GM12878 (cell line): ENCODE data around the gene DIP2C. TPM values are rescaled to one million over a fixed set of nuclear protein-coding genes. Genes with fewer than 3 reads are reported as not detected.

Experiments
- ATAC-seq: fragments of 200-7000 bp; cut with Tn5 transposase; 3 replicates; pipeline ENCODE4 v1.9.1; 2020; ENCODE audit warnings: mild to moderate bottlenecking, moderate library complexity
- BruUV-seq: library from RNA; stranded (reverse); fragments of 400-500 nt; replicated peaks from 2 replicates; lab custom pipeline; 2021; lab: Mats Ljungman, UMichigan
- CTCF ChIA-PET: fragments of 300-600 bp; sonication (Branson Sonifier 250); formaldehyde crosslinking; extraction: SDS; loops from one replicate; lab custom pipeline; 2021; ENCODE audit warnings: inconsistent platforms; lab: Yijun Ruan, JAX
- POLR2A ChIA-PET: fragments of 350-600 bp; formaldehyde crosslinking; extraction: SDS; loops from one replicate; lab custom pipeline; 2021; ENCODE audit warnings: inconsistent platforms; lab: Charles Lee
- RAD21 ChIA-PET: fragments of 300-600 bp; sonication (Branson Sonifier 250); formaldehyde crosslinking; loops from one replicate; lab custom pipeline; 2023; ENCODE audit warnings: antibody characterized with exemption; ENCODE audit not compliant: unreplicated experiment; lab: Charles Lee
- SMC1A ChIA-PET: fragments of 300-600 bp; sonication (Branson Sonifier 250); formaldehyde crosslinking; loops from one replicate; lab custom pipeline; 2023; ENCODE audit not compliant: unreplicated experiment, uncharacterized antibody; lab: Charles Lee
- DNase-seq: peaks from one replicate; pipeline ENCODE4 v3.0.0-alpha.2; 2011; ENCODE audit warnings: low read depth, low spot score
- FAIRE-seq: peaks from 3 replicates; lab custom pipeline; 2011; peaks lifted over from hg19 to GRCh38; lab: Jason Lieb, UNC
- H2AFZ ChIP-seq: 2 replicates; pipeline ENCODE4 v1.6.0; 2011; ENCODE audit warnings: low read depth, low read length, control low read depth; ENCODE audit not compliant: control insufficient read depth
- H3K27ac ChIP-seq: 2 replicates; pipeline ENCODE4 v1.5.1; 2011; ENCODE audit warnings: control low read depth; ENCODE audit not compliant: control insufficient read depth, insufficient read depth
- H3K27me3 ChIP-seq, 2 experiments: replicated peaks in 1 of 2; 2 replicates each; pipeline versions ENCODE4 v1.6.0 to v1.6.1; 2011; ENCODE audit warnings: low read length in 1 of 2; ENCODE audit not compliant: control insufficient read depth in 2 of 2, insufficient read depth in 2 of 2
- H3K36me3 ChIP-seq, 2 experiments: 2 replicates each; pipeline ENCODE4 v1.5.1; 2011; ENCODE audit warnings: low read length in 1 of 2; ENCODE audit not compliant: control insufficient read depth in 2 of 2, insufficient read depth in 2 of 2
- H3K4me1 ChIP-seq: 2 replicates; pipeline ENCODE4 v1.6.1; 2011; ENCODE audit warnings: mild to moderate bottlenecking, low read length, moderate library complexity, mixed read lengths; ENCODE audit not compliant: control insufficient read depth, insufficient read depth
- H3K4me2 ChIP-seq: 2 replicates; pipeline ENCODE4 v1.6.0; 2011; ENCODE audit warnings: control low read depth; ENCODE audit not compliant: control insufficient read depth, insufficient read depth
- H3K4me3 ChIP-seq: fragments of 200-600 bp; sonication (generic); 2 replicates; pipeline ENCODE4 v1.5.1; 2016
- H3K79me2 ChIP-seq: 2 replicates; pipeline ENCODE4 v1.6.0; 2011; ENCODE audit warnings: low read length; ENCODE audit not compliant: control insufficient read depth, insufficient read depth
- H3K9ac ChIP-seq: 2 replicates; pipeline ENCODE4 v1.8.0; 2011; ENCODE audit warnings: low read length, control low read depth, mixed read lengths; ENCODE audit not compliant: control insufficient read depth, insufficient read depth
- H3K9me3 ChIP-seq: replicated peaks from 3 replicates; pipeline ENCODE4 v1.5.1; 2011; ENCODE audit warnings: mild to moderate bottlenecking, low read length; ENCODE audit not compliant: control insufficient read depth, insufficient read depth
- H4K20me1 ChIP-seq: 2 replicates; pipeline ENCODE4 v1.6.0; 2011; ENCODE audit not compliant: control insufficient read depth, insufficient read depth
- BRCA1 ChIP-seq: IDR thresholded peaks from 2 replicates; pipeline ENCODE4 v1.6.1; 2011; ENCODE audit warnings: low read depth, low read length, improper control_type of control experiment
- CREM ChIP-seq: IDR thresholded peaks from 2 replicates; pipeline ENCODE4 v1.6.1; 2014; ENCODE audit warnings: antibody characterized with exemption, low read depth
- EED ChIP-seq: sonication (generic); IDR thresholded peaks from 2 replicates; pipeline ENCODE4 v1.6.1; 2016; ENCODE audit warnings: antibody characterized with exemption, low read depth
- FOS ChIP-seq: IDR thresholded peaks from 3 replicates; pipeline ENCODE4 v1.6.1; 2011; ENCODE audit warnings: borderline replicate concordance; ENCODE audit not compliant: insufficient read length; ENCODE audit errors: extremely low read depth
- LARP7 ChIP-seq: fragments of 450-650 bp; IDR thresholded peaks from 2 replicates; pipeline ENCODE4 v1.6.1; 2017; ENCODE audit warnings: mild to moderate bottlenecking
- MYB ChIP-seq: fragments of 150-350 bp; IDR thresholded peaks from 2 replicates; pipeline ENCODE4 v1.6.1; 2014; ENCODE audit warnings: mild to moderate bottlenecking, low read depth, low read length, borderline replicate concordance
- MYC ChIP-seq: IDR thresholded peaks from 2 replicates; pipeline ENCODE4 v1.6.1; 2011; ENCODE audit warnings: mild to moderate bottlenecking, low read length, moderate library complexity, inconsistent platforms; ENCODE audit not compliant: insufficient read depth, insufficient replicate concordance, insufficient read length, severe bottlenecking
- NFIC ChIP-seq: IDR thresholded peaks from 2 replicates; pipeline ENCODE4 v1.6.1; 2012; ENCODE audit warnings: low read depth, mild to moderate bottlenecking, inconsistent platforms, low read length, moderate library complexity
- RAD51 ChIP-seq: fragments of 450-650 bp; IDR thresholded peaks from 2 replicates; pipeline ENCODE4 v1.6.1; 2016; ENCODE audit warnings: moderate library complexity, mild to moderate bottlenecking, inconsistent platforms
- RB1 ChIP-seq: fragments of 450-650 bp; formaldehyde crosslinking; IDR thresholded peaks from 2 replicates; pipeline ENCODE4 v1.6.1; 2017; ENCODE audit warnings: mild to moderate bottlenecking, borderline replicate concordance
- RUNX3 ChIP-seq: IDR thresholded peaks from 2 replicates; pipeline ENCODE4 v1.6.1; 2012; ENCODE audit warnings: low read length, inconsistent platforms
- SIN3A ChIP-seq: IDR thresholded peaks from 2 replicates; pipeline ENCODE4 v1.6.1; 2012; ENCODE audit warnings: low read depth, low read length, improper control_type of control experiment
- SUPT20H ChIP-seq: IDR thresholded peaks from 2 replicates; pipeline ENCODE4 v1.6.1; 2011; ENCODE audit warnings: low read depth, mild to moderate bottlenecking, low read length, moderate library complexity, borderline replicate concordance; ENCODE audit not compliant: control insufficient read depth
- TARDBP ChIP-seq: IDR thresholded peaks from 2 replicates; pipeline ENCODE4 v1.6.1; 2016; ENCODE audit warnings: borderline replicate concordance
- TCF7 ChIP-seq: IDR thresholded peaks from 2 replicates; pipeline ENCODE4 v1.6.1; 2014; ENCODE audit warnings: antibody characterized with exemption, borderline replicate concordance
- ZNF24 ChIP-seq: fragments of 450-650 bp; IDR thresholded peaks from 2 replicates; pipeline ENCODE4 v1.6.1; 2017; ENCODE audit warnings: antibody characterized with exemption, mild to moderate bottlenecking
- WGBS: methylation state at CpG from one replicate; pipeline ENCODE4 v1.1.6; 2016; ENCODE audit warnings: low lambda C conversion rate; ENCODE audit not compliant: insufficient replicate concordance, insufficient coverage; ENCODE audit errors: missing lambda C conversion rate; 5-methylcytosine and 5-hydroxymethylcytosine counted together
- in situ Hi-C: fragments of 300-500 bp; cut with MboI; formaldehyde crosslinking; loops from 9 replicates; pipeline ENCODE4 v1.14.3; 2018; ENCODE audit warnings: mixed read lengths
- intact Hi-C: fragments of 100-400 bp; cut with micrococcal nuclease; formaldehyde crosslinking; loops from one replicate; pipeline ENCODE4 v1.14.2; 2022; ENCODE audit not compliant: unreplicated experiment
- polyA plus RNA-seq, 11 experiments: library from polyadenylated mRNA; depleted of rRNA in 4 of 11; unstranded in 6 of 11; stranded (reverse) in 5 of 11; fragments of >200 nt; fragmentation: Nextera tagmentation in 4 of 11; fragmentation: Illumina TruSeq in 1 of 11; extraction: Ambion mirVana in 4 of 11; extraction: Trizol in 1 of 11; gene quantifications; 1 replicate in 1 of 11; 2 replicates in 10 of 11; pipeline versions ENCODE4 v1.2.1 to v1.2.3, GENCODE V29; 2011 to 2016; ENCODE audit warnings: inconsistent platforms in 2 of 11, missing spikeins in 2 of 11, low read depth in 1 of 11
- total RNA-seq, 4 experiments: library from RNA; depleted of rRNA in 3 of 4; stranded (reverse); fragments of >200 nt in 3 of 4; fragmentation: Illumina TruSeq in 1 of 4; extraction: Trizol in 1 of 4; gene quantifications; 2 replicates each; pipeline versions ENCODE4 v1.2.1 to v1.2.3, GENCODE V29; 2013 to 2021
- TF ChIP-seq, protein P1 (sequence below): fragments of 450-650 bp; IDR thresholded peaks from 2 replicates; pipeline ENCODE4 v1.6.1; 2017; ENCODE audit warnings: antibody characterized with exemption, mild to moderate bottlenecking, moderate library complexity
- TF ChIP-seq, protein P2 (sequence below): fragments of 450-650 bp; IDR thresholded peaks from 2 replicates; pipeline ENCODE4 v1.6.1; 2014; ENCODE audit warnings: mild to moderate bottlenecking
- TF ChIP-seq, protein P3 (sequence below): IDR thresholded peaks from 2 replicates; pipeline ENCODE4 v1.6.1; 2011; ENCODE audit warnings: low read depth, low read length, improper control_type of control experiment, borderline replicate concordance
- TF ChIP-seq, protein P4 (sequence below): fragments of 450-650 bp; IDR thresholded peaks from 2 replicates; pipeline ENCODE4 v1.6.1; 2016; ENCODE audit warnings: mild to moderate bottlenecking

Gene DIP2C
- total and polyA plus RNA-seq, 10 of the 15 experiments (the other 5 are each of a cell fraction or from before 2014, with no cell fraction given): 0.01 to 0.10 (median 0.06) TPM

DNA sequence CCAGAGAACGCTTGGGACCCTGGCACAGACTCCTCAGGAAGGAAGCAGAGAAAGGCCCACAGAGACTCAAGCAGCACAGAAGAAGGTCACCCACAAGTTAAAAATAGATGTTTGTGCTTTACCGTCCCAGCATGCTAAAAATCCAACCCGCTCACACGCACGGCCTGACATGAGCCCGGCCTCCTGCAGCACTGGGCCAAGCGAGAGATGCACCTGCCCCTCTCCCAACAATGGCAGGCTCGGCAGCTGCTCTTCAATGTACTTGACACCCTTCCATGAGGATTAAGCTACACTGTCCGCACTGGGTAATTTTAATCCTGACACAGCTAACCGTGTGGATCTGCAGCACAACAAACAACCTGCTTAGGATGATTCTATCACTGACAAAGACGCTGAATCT is 9.3 kb downstream of the DIP2C start (continued):
- TF ChIP-seq SUPT20H (no peak), RB1 (no peak), TCF7 (no peak)
- TF ChIP-seq, protein P1, sequence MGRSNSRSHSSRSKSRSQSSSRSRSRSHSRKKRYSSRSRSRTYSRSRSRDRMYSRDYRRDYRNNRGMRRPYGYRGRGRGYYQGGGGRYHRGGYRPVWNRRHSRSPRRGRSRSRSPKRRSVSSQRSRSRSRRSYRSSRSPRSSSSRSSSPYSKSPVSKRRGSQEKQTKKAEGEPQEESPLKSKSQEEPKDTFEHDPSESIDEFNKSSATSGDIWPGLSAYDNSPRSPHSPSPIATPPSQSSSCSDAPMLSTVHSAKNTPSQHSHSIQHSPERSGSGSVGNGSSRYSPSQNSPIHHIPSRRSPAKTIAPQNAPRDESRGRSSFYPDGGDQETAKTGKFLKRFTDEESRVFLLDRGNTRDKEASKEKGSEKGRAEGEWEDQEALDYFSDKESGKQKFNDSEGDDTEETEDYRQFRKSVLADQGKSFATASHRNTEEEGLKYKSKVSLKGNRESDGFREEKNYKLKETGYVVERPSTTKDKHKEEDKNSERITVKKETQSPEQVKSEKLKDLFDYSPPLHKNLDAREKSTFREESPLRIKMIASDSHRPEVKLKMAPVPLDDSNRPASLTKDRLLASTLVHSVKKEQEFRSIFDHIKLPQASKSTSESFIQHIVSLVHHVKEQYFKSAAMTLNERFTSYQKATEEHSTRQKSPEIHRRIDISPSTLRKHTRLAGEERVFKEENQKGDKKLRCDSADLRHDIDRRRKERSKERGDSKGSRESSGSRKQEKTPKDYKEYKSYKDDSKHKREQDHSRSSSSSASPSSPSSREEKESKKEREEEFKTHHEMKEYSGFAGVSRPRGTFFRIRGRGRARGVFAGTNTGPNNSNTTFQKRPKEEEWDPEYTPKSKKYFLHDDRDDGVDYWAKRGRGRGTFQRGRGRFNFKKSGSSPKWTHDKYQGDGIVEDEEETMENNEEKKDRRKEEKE: no peak

DNA sequence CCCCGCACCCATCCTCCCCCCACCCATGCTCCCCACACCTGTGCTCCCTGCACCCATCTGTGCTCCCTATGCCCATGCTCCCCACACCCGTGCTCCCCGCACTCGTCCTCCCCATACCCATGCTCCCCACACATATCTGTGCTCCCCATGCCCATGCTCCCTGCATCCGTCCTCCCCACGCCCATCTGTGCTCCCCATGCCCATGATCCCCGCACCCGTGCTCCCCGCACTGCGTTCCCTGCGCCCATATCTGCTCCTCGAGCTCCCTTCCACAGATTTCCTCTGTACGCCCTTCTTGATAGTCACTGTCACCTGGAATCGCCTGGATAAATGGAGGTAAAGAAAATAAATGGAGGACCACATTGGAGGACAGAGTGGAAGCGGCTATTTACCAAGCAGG is 9.9 kb downstream of the DIP2C start:
- RAD21 ChIA-PET: no interaction called here
- no peak for FAIRE-seq
- no TSS peak for BruUV-seq
- TF ChIP-seq, protein P2, sequence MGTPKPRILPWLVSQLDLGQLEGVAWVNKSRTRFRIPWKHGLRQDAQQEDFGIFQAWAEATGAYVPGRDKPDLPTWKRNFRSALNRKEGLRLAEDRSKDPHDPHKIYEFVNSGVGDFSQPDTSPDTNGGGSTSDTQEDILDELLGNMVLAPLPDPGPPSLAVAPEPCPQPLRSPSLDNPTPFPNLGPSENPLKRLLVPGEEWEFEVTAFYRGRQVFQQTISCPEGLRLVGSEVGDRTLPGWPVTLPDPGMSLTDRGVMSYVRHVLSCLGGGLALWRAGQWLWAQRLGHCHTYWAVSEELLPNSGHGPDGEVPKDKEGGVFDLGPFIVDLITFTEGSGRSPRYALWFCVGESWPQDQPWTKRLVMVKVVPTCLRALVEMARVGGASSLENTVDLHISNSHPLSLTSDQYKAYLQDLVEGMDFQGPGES: no peak
- TF ChIP-seq FOS (no peak), EED (no peak), LARP7 (no peak), BRCA1 (no peak), CREM (no peak), MYC (no peak), MYB (no peak), ZNF24 (no peak), SIN3A (no peak), RUNX3 (no peak), RAD51 (no peak), NFIC (no peak), TARDBP (no peak)
- TF ChIP-seq, protein P3, sequence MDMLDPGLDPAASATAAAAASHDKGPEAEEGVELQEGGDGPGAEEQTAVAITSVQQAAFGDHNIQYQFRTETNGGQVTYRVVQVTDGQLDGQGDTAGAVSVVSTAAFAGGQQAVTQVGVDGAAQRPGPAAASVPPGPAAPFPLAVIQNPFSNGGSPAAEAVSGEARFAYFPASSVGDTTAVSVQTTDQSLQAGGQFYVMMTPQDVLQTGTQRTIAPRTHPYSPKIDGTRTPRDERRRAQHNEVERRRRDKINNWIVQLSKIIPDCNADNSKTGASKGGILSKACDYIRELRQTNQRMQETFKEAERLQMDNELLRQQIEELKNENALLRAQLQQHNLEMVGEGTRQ: no peak
- TF ChIP-seq, protein P4, sequence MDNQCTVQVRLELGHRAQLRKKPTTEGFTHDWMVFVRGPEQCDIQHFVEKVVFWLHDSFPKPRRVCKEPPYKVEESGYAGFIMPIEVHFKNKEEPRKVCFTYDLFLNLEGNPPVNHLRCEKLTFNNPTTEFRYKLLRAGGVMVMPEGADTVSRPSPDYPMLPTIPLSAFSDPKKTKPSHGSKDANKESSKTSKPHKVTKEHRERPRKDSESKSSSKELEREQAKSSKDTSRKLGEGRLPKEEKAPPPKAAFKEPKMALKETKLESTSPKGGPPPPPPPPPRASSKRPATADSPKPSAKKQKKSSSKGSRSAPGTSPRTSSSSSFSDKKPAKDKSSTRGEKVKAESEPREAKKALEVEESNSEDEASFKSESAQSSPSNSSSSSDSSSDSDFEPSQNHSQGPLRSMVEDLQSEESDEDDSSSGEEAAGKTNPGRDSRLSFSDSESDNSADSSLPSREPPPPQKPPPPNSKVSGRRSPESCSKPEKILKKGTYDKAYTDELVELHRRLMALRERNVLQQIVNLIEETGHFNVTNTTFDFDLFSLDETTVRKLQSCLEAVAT: no peak

More for the DNA sequence above, 9.9 kb downstream of the DIP2C start:
- Histone ChIP-seq H2AFZ (no peak overlapping the region), H3K4me1 (no peaks in the 10 kb centered on the region), H3K4me3 (no peak overlapping the region), H4K20me1 (no peaks in the 10 kb centered on the region), H3K79me2 (no peaks in the 10 kb centered on the region), H3K9me3 (no peaks in the 10 kb centered on the region), H3K27ac (no peak overlapping the region), H3K36me3 (no peaks in the 10 kb centered on the region), H3K9ac (no peak overlapping the region), H3K27me3 (no peaks in the 10 kb centered on the region), H3K4me2 (no peak overlapping the region)
- ATAC-seq: no peak
- in situ Hi-C loops: no loop called here
- intact Hi-C loops: no loop called here
- ChIA-PET SMC1A (no interaction called here), CTCF (no interaction called here), POLR2A (no interaction called here)
- WGBS: 54% methylated on average over 11 of the region's 15 CpGs
- no peak for DNase-seq
